Tibial nerve (tissue), 4 donors: ENCODE data around the gene HEPH. TPM values are rescaled to one million over a fixed set of nuclear protein-coding genes. Genes with fewer than 3 reads are reported as not detected.
"Not testable (repeated sequence)": the region's sequence is repeated elsewhere in the genome, so short reads cannot be mapped to it uniquely, and the experiment has no call there.

Source experiments
- DNase-seq, 2 donors: peaks; one replicate each; pipeline ENCODE4 v3.0.0-alpha.2; 2019; ENCODE audit warnings: low spot score in 2 of 2
- H3K27ac ChIP-seq, 4 donors: fragments of 200-600 bp; sonication (generic) in 3 of 4; one replicate each; pipeline ENCODE4 v1.5.1; 2017 to 2019; ENCODE audit warnings: mild to moderate bottlenecking in 1 of 4
- H3K27me3 ChIP-seq, 2 donors: fragments of 200-600 bp; sonication (generic) in 1 of 2; one replicate each; pipeline versions ENCODE4 v1.5.1 to v1.6.0; 2017 to 2019
- H3K36me3 ChIP-seq, 3 donors: fragments of 200-600 bp; sonication (generic); one replicate each; pipeline ENCODE4 v1.5.1; 2018 to 2019
- H3K4me1 ChIP-seq, 4 donors: fragments of 200-600 bp; sonication (generic) in 3 of 4; one replicate each; pipeline ENCODE4 v1.5.1; 2017 to 2019
- H3K4me3 ChIP-seq, 4 donors: fragments of 200-600 bp; sonication (generic) in 3 of 4; one replicate each; pipeline ENCODE4 v1.5.1; 2017 to 2019; ENCODE audit warnings: mild to moderate bottlenecking in 1 of 4, moderate library complexity in 1 of 4
- H3K9me3 ChIP-seq, 4 donors: fragments of 200-600 bp; sonication (generic) in 3 of 4; one replicate each; pipeline ENCODE4 v1.5.1; 2017 to 2019
- CTCF ChIP-seq, 5 experiments: fragments of 200-600 bp in 3 of 5; fragments of 450-650 bp in 2 of 5; sonication (generic) in 3 of 5; IDR thresholded peaks; one replicate each; pipeline ENCODE4 v1.5.1; 2016 to 2019; ENCODE audit warnings: antibody characterized with exemption in 5 of 5, mild to moderate bottlenecking in 3 of 5, moderate library complexity in 2 of 5
- EP300 ChIP-seq, 2 donors: sonication (generic); formaldehyde crosslinking; IDR thresholded peaks; one replicate each; pipeline ENCODE4 v1.6.1; 2017; ENCODE audit warnings: antibody characterized with exemption in 2 of 2, mild to moderate bottlenecking in 1 of 2
- POLR2A ChIP-seq, 2 donors: fragments of 450-650 bp; IDR thresholded peaks; one replicate each; pipeline ENCODE4 v1.6.1; 2017; ENCODE audit warnings: antibody characterized with exemption in 2 of 2, mild to moderate bottlenecking in 2 of 2, moderate library complexity in 2 of 2
- WGBS, 2 donors: methylation state at CpG; one replicate each; pipeline ENCODE4 v1.1.5; 2018; 5-methylcytosine and 5-hydroxymethylcytosine counted together
- total RNA-seq, 4 donors: library from RNA; depleted of rRNA; stranded (reverse); fragments of >200 nt; gene quantifications; one replicate each; pipeline ENCODE4 v1.1.0, GENCODE V29; 2016

The HEPH gene
- total RNA-seq, 4 donors from 2014 or later = 7.2 to 30.0 (median 24.1) TPM

GRCh38 chrX:66221856-66222255 is 57.8 kb downstream of the HEPH start:
- Histone ChIP-seq H3K27me3 (no peaks in the 10 kb centered on the region), H3K36me3 (no peaks in the 10 kb centered on the region), H3K4me1 (no peaks in the 10 kb centered on the region), H3K9me3 (peaks cover 0 to 2% (median 0%) of the 10 kb centered on the region in 4 donors), H3K4me3 (no peak overlapping the region), H3K27ac (no peak overlapping the region)
- WGBS, 2 donors = 70 to 82% methylated on average over 3 of the region's 3 CpGs
- TF ChIP-seq EP300 (IDR thresholded peaks at IDR 0.05) (no peak), POLR2A (IDR thresholded peaks at IDR 0.05) (no peak), CTCF (IDR thresholded peaks at IDR 0.05) (no peak)
- DNase-seq = no peak

GRCh38 chrX:66232296-66232695 is 68.2 kb downstream of the HEPH start:
- H3K27ac ChIP-seq = no peak overlapping the region
- no peaks in the 10 kb centered on the region for H3K4me1 ChIP-seq
- no peak for DNase-seq
- WGBS, 2 donors = 78 to 88% methylated on average over 2 of the region's 2 CpGs
- H3K36me3 ChIP-seq = no peaks in the 10 kb centered on the region
- no peak for TF ChIP-seq EP300 (IDR thresholded peaks at IDR 0.05)
- no peak for TF ChIP-seq POLR2A (IDR thresholded peaks at IDR 0.05)
- no peak for TF ChIP-seq CTCF (IDR thresholded peaks at IDR 0.05)
- H3K4me3 ChIP-seq = no peak overlapping the region
- peaks cover 0 to 14% (median 2%) of the 10 kb centered on the region in 4 donors for H3K9me3 ChIP-seq
- H3K27me3 ChIP-seq = no peaks in the 10 kb centered on the region

- no peak for DNase-seq
- Histone ChIP-seq H3K36me3 (no peaks in the 10 kb centered on the region), H3K27ac (no peak overlapping the region), H3K4me1 (no peaks in the 10 kb centered on the region), H3K9me3 (peaks cover 0 to 12% (median 2%) of the 10 kb centered on the region in 4 donors), H3K4me3 (no peak overlapping the region), H3K27me3 (no peaks in the 10 kb centered on the region)
- TF ChIP-seq EP300 (IDR thresholded peaks at IDR 0.05) = no peak
- no peak for TF ChIP-seq POLR2A (IDR thresholded peaks at IDR 0.05)
- TF ChIP-seq CTCF (IDR thresholded peaks at IDR 0.05) = no peak
These were observed 69.2 kb downstream of the HEPH start for GRCh38 chrX:66233209-66233608.

GRCh38 chrX:66233904-66234303 is 69.9 kb downstream of the HEPH start:
- not testable (repeated sequence) for H3K27ac ChIP-seq, H3K36me3 ChIP-seq, DNase-seq, H3K9me3 ChIP-seq, H3K4me3 ChIP-seq, H3K27me3 ChIP-seq, H3K4me1 ChIP-seq
- 29 to 60% methylated on average over 1 of the region's 1 CpG for WGBS, 2 donors

GRCh38 chrX:66255359-66255967 is 91.4 kb downstream of the HEPH start:
- Histone ChIP-seq H3K36me3 (peaks cover 0 to 8% (median 0%) of the 10 kb centered on the region in 3 donors), H3K9me3 (no peaks in the 10 kb centered on the region), H3K4me3 (no peak overlapping the region), H3K4me1 (no peaks in the 10 kb centered on the region), H3K27ac (no peak overlapping the region), H3K27me3 (no peaks in the 10 kb centered on the region)
- TF ChIP-seq EP300 (IDR thresholded peaks at IDR 0.05) (no peak), CTCF (IDR thresholded peaks at IDR 0.05) (no peak), POLR2A (IDR thresholded peaks at IDR 0.05) (no peak)
- DNase-seq = no peak
- 89 to 90% methylated on average over 1 of the region's 1 CpG for WGBS, 2 donors

GRCh38 chrX:66262807-66263206 is 98.8 kb downstream of the HEPH start:
- H3K36me3 ChIP-seq = peaks cover 0 to 58% (median 0%) of the 10 kb centered on the region in 3 donors
- no peaks in the 10 kb centered on the region for H3K27me3 ChIP-seq
- no peaks in the 10 kb centered on the region for H3K4me1 ChIP-seq
- no peaks in the 10 kb centered on the region for H3K9me3 ChIP-seq
- no peak overlapping the region for H3K4me3 ChIP-seq
- DNase-seq = no peak
- H3K27ac ChIP-seq = no peak overlapping the region
- no peak for TF ChIP-seq EP300 (IDR thresholded peaks at IDR 0.05)
- no peak for TF ChIP-seq POLR2A (IDR thresholded peaks at IDR 0.05)
- TF ChIP-seq CTCF (IDR thresholded peaks at IDR 0.05) = no peak
